Endothelial cell of umbilical vein (primary cell): ENCODE measurements around the gene RGS1. TPM values are rescaled to one million over a fixed set of nuclear protein-coding genes. Genes with fewer than 3 reads are reported as not detected.

ENCODE experiments used
- BruUV-seq: library from RNA; stranded (reverse); fragments of 400-500 nt; replicated peaks from 2 replicates; lab custom pipeline; 2021; lab: Mats Ljungman, UMichigan
- CTCF ChIA-PET: fragments of 300-600, 350-600 bp; sonication (Branson Sonifier 250); formaldehyde crosslinking; loops from one replicate; lab custom pipeline; 2021; ENCODE audit warnings: antibody characterized with exemption, inconsistent platforms; lab: Charles Lee
- POLR2A ChIA-PET: fragments of 300-600, 350-600 bp; sonication (Branson Sonifier 250); formaldehyde crosslinking; loops from one replicate; lab custom pipeline; 2021; ENCODE audit warnings: antibody characterized with exemption, inconsistent platforms; lab: Charles Lee
- DNase-seq: peaks from one replicate; pipeline ENCODE4 v3.0.0-alpha.2; 2011; ENCODE audit warnings: low read depth, low spot score
- FAIRE-seq: peaks from 2 replicates; lab custom pipeline; 2011; peaks lifted over from hg19 to GRCh38; lab: Jason Lieb, UNC
- H2AFZ ChIP-seq: 2 replicates; pipeline ENCODE4 v1.6.0; 2012; ENCODE audit warnings: low read depth, low read length, control low read depth, inconsistent platforms
- H3K27ac ChIP-seq: 2 replicates; pipeline ENCODE4 v1.5.1; 2011; ENCODE audit warnings: low read depth, mild to moderate bottlenecking, control low read depth, low read length, moderate library complexity; ENCODE audit not compliant: insufficient read depth
- H3K27me3 ChIP-seq, 2 experiments: 2 replicates each; pipeline versions ENCODE4 v1.6.0 to v1.6.1; 2011; ENCODE audit warnings: low read length in 2 of 2, mixed read lengths in 1 of 2; ENCODE audit not compliant: control insufficient read depth in 2 of 2, insufficient read depth in 2 of 2
- H3K36me3 ChIP-seq, 2 experiments: 2 replicates in 1 of 2; 3 replicates in 1 of 2; pipeline ENCODE4 v1.5.1; 2011; ENCODE audit warnings: low read length in 2 of 2, mild to moderate bottlenecking in 1 of 2, moderate library complexity in 1 of 2; ENCODE audit not compliant: control insufficient read depth in 2 of 2, insufficient read depth in 2 of 2; ENCODE audit errors: extremely low read depth in 1 of 2
- H3K4me1 ChIP-seq: 3 replicates; pipeline ENCODE4 v1.5.1; 2011; ENCODE audit warnings: mild to moderate bottlenecking, low read length; ENCODE audit not compliant: control insufficient read depth, insufficient read depth; ENCODE audit errors: extremely low read depth
- H3K4me2 ChIP-seq: 2 replicates; pipeline ENCODE4 v1.6.1; 2011; ENCODE audit warnings: low read length, control low read depth, mixed read lengths; ENCODE audit not compliant: insufficient read depth
- H3K4me3 ChIP-seq, 3 experiments: fragments of 200-600 bp in 1 of 3; sonication (generic), shearing (Covaris generic) in 1 of 3; replicated peaks in 1 of 3; 2 replicates each; pipeline ENCODE4 v1.5.1; 2011 to 2016; ENCODE audit warnings: control low read depth in 3 of 3, low read length in 3 of 3, mild to moderate bottlenecking in 2 of 3, inconsistent platforms in 1 of 3, low read depth in 1 of 3, moderate library complexity in 1 of 3; ENCODE audit not compliant: insufficient read depth in 1 of 3
- H3K79me2 ChIP-seq: 2 replicates; pipeline ENCODE4 v1.6.0; 2012; ENCODE audit warnings: low read length, inconsistent platforms; ENCODE audit not compliant: control insufficient read depth, insufficient read depth
- H3K9ac ChIP-seq: replicated peaks from 2 replicates; pipeline ENCODE3; 2011; ENCODE audit warnings: low read length, control low read depth; ENCODE audit not compliant: insufficient read depth; ENCODE audit errors: extremely low read depth
- H3K9me1 ChIP-seq: replicated peaks from 3 replicates; pipeline ENCODE4 v1.6.0; 2011; ENCODE audit warnings: mild to moderate bottlenecking, low read length; ENCODE audit not compliant: control insufficient read depth, insufficient read depth; ENCODE audit errors: extremely low read depth
- H3K9me3 ChIP-seq: replicated peaks from 2 replicates; pipeline ENCODE4 v1.5.1; 2012; ENCODE audit warnings: low read length, inconsistent platforms; ENCODE audit not compliant: control insufficient read depth, insufficient read depth
- H4K20me1 ChIP-seq: replicated peaks from 2 replicates; pipeline ENCODE3; 2011; ENCODE audit warnings: mild to moderate bottlenecking, low read length; ENCODE audit not compliant: control insufficient read depth, insufficient read depth; ENCODE audit errors: extremely low read depth
- CTCF ChIP-seq, 2 donors: IDR thresholded peaks; 1 replicate in 1 of 2; 2 replicates in 1 of 2; pipeline ENCODE4 v1.5.1; 2011; ENCODE audit warnings: low read length in 2 of 2, mild to moderate bottlenecking in 2 of 2, moderate library complexity in 2 of 2, control low read depth in 1 of 2, inconsistent platforms in 1 of 2, low read depth in 1 of 2; ENCODE audit not compliant: insufficient read depth in 1 of 2; ENCODE audit errors: extremely low read depth in 1 of 2
- EZH2 ChIP-seq: IDR thresholded peaks from 2 replicates; pipeline ENCODE4 v1.6.1; 2012; ENCODE audit warnings: borderline replicate concordance, low read depth, mild to moderate bottlenecking, moderate library complexity, low read length, inconsistent platforms; ENCODE audit not compliant: severe bottlenecking
- FOS ChIP-seq: IDR thresholded peaks from 2 replicates; pipeline ENCODE4 v1.6.1; 2011; ENCODE audit warnings: mild to moderate bottlenecking, low read length, moderate library complexity, borderline replicate concordance; ENCODE audit not compliant: insufficient read depth
- GATA2 ChIP-seq: IDR thresholded peaks from 2 replicates; pipeline ENCODE4 v1.7.0; 2011; ENCODE audit warnings: low read depth, mild to moderate bottlenecking, moderate library complexity, mixed read lengths, low read length; ENCODE audit not compliant: insufficient read length, insufficient read depth
- JUN ChIP-seq: IDR thresholded peaks from 2 replicates; pipeline ENCODE4 v1.6.1; 2011; ENCODE audit warnings: borderline replicate concordance, low read depth; ENCODE audit not compliant: insufficient read length, insufficient read depth
- MAX ChIP-seq: IDR thresholded peaks from 2 replicates; pipeline ENCODE4 v1.6.1; 2011; ENCODE audit not compliant: insufficient read depth, insufficient read length
- MYC ChIP-seq: IDR thresholded peaks from one replicate; pipeline ENCODE4 v1.6.1; 2011; ENCODE audit warnings: mild to moderate bottlenecking, low read depth, low read length
- POLR2A ChIP-seq: IDR thresholded peaks from 2 replicates; pipeline ENCODE4 v1.6.1; 2012; ENCODE audit warnings: low read depth, mild to moderate bottlenecking, control low read depth, low read length
- POLR2AphosphoS5 ChIP-seq: IDR thresholded peaks from 2 replicates; pipeline ENCODE4 v1.6.1; 2012; ENCODE audit warnings: low read depth, mild to moderate bottlenecking, control low read depth, low read length, moderate library complexity; ENCODE audit not compliant: insufficient read depth
- dilution Hi-C: fragments of 300-500 bp; cut with MboI; formaldehyde crosslinking; loops from one replicate; pipeline ENCODE4 v1.15.0; 2019; ENCODE audit warnings: low sequenced_read_pairs; ENCODE audit not compliant: extremely low pct_ligation_motif_present
- intact Hi-C: fragments of 100-400 bp; cut with micrococcal nuclease; formaldehyde crosslinking; loops from one replicate; pipeline ENCODE4 v1.10.0; 2022
- polyA plus RNA-seq, 4 experiments: library from polyadenylated mRNA; depleted of rRNA in 3 of 4; stranded (reverse) in 3 of 4; unstranded in 1 of 4; fragments of >200 nt; gene quantifications; 2 replicates each; pipeline versions ENCODE4 v1.2.1 to v1.2.3, GENCODE V29; 2011 to 2012; ENCODE audit warnings: missing spikeins in 1 of 4
- total RNA-seq: library from RNA; stranded (reverse); gene quantifications from 2 replicates; pipeline ENCODE4 v1.2.3, GENCODE V29; 2021

Gene RGS1
- total and polyA plus RNA-seq, 2 donors (not counting 3 experiments of a cell fraction or from before 2014, with no cell fraction given): not detected

- H4K20me1 ChIP-seq: no peaks in the 10 kb centered on the region
- dilution Hi-C loops: loop anchor here (25.0 kb wide), 1 partner anchor 101 kb away; no protein-coding TSS in a partner anchor
- no peak for FAIRE-seq
These were observed 13.0 kb downstream of the RGS1 start for GRCh38 chr1:192588546-192588945.

More at GRCh38 chr1:192588546-192588945, 13.0 kb downstream of the RGS1 start:
- ChIA-PET CTCF (interaction anchor here (3.0 kb wide), 1 partner anchor 114 kb away, joined by 11 read pairs; no protein-coding TSS in a partner anchor), POLR2A (no interaction called here)
- no peak overlapping the region for H3K4me2 ChIP-seq
- no peak overlapping the region for H3K27ac ChIP-seq
- no peaks in the 10 kb centered on the region for H3K27me3 ChIP-seq
- DNase-seq: no peak
- no TSS peak for BruUV-seq
- H3K9me3 ChIP-seq: no peaks in the 10 kb centered on the region
- peaks cover 6% of the 10 kb centered on the region for H3K4me1 ChIP-seq
- intact Hi-C loops: loop anchor here (10.0 kb wide), 1 partner anchor 426 kb away; no protein-coding TSS in a partner anchor
- H3K9ac ChIP-seq: no peak overlapping the region
- no peaks in the 10 kb centered on the region for H3K36me3 ChIP-seq
- no peaks in the 10 kb centered on the region for H3K9me1 ChIP-seq
- no peak for TF ChIP-seq POLR2A
- no peak for TF ChIP-seq JUN
- TF ChIP-seq FOS: no peak
- TF ChIP-seq POLR2AphosphoS5: no peak
- TF ChIP-seq MYC: no peak
- TF ChIP-seq GATA2: no peak
- TF ChIP-seq CTCF (IDR thresholded peaks at IDR 0.05; ENCODE audit: extremely low read depth in 1 of 2, insufficient read depth in 1 of 2, low read depth in 1 of 2, low read length in 2 of 2): no peak
- TF ChIP-seq MAX: no peak
- no peak for TF ChIP-seq EZH2
- H3K79me2 ChIP-seq: no peaks in the 10 kb centered on the region
- H3K4me3 ChIP-seq: no peak overlapping the region
- H2AFZ ChIP-seq: no peak overlapping the region
